HG03045 (cell line): Measurements from ENCODE around the gene MYO9A.

Source experiments
- ATAC-seq: cut with Tn5 transposase; IDR thresholded peaks from one replicate; pipeline ENCODE4 v1.9.1; 2021; ENCODE audit warnings: mild to moderate bottlenecking, moderate library complexity; ENCODE audit not compliant: unreplicated experiment

Gene MYO9A

DNA sequence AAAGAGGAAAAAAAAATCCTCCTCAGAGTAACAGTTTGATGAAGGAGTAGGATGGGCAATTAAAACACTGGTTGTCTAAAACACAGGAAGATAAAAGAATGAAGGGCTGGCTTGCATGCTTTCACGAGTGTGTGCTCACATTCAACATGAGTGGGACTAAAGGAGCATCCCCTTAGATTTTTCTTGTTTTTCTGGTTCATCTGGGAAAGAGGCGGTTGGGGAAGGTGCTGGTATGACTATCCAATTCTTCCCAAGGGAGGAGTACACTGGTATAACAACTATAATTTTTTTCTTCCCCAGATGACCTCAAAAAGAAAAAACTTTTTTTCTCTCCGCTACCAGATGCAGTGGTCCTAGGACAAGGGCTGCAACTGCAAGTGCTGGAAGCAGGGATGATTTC is 143.7 kb downstream of the MYO9A start:
- no peak for ATAC-seq

DNA sequence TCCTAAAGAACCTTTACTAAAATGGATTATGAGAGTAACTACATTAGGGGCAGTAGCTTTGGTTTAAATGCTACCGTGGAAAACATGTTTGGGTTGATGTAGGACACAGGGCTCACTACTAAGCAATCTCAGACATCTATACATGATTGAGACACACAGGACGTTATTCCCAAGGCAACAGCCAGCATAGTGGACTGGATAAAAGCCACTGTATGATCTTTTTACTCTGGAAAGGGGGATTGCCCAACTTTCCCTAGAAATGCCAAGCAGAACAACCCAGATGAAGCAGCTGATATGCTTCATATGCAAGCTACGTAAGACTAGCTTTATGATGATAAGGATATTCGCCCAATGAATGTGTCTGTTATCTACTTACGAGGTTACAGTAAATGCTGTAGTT is 144.6 kb downstream of the MYO9A start:
- no peak for ATAC-seq

DNA sequence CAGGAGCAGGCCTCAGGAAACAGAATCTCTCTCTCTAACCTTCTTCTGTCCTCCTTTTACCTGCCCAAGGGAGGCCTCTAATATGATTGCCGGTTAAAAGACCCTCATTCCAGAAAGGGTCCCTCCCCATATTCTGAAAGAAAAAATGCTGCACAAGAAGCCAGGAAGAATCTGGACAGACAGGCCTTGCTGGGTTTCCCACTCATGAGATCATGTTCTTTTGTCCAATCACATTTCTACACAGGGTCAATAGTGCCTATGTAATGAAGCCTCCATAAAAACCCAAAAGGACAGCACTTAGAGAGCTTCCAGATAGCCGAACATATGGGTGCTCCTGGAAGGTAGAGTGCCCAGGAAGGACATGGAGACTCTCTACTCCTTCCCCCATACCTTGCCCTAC is 146.0 kb downstream of the MYO9A start:
- ATAC-seq = no peak

DNA sequence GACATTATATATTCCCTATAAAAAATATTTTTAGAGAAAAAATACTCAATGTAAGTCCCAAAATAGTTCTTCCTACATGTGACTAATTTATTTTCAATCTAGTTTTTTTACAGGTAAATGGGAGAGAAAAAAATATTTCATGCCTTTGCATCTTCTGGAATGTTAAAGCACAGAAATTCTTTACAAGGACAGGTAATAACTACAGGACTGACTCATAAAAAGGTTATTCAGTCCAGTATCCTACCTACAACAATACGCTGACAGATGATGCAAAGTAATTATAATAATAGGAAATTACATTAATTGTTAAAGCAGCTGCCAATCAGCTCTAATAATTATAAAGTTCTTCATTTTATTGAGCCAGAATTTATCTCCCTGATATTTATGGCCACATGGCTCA is 147.5 kb downstream of the MYO9A start:
- no peak for ATAC-seq

- no peak for ATAC-seq
Observed at GRCh38 chr15:71962537-71962936, 155.4 kb downstream of the MYO9A start.

DNA sequence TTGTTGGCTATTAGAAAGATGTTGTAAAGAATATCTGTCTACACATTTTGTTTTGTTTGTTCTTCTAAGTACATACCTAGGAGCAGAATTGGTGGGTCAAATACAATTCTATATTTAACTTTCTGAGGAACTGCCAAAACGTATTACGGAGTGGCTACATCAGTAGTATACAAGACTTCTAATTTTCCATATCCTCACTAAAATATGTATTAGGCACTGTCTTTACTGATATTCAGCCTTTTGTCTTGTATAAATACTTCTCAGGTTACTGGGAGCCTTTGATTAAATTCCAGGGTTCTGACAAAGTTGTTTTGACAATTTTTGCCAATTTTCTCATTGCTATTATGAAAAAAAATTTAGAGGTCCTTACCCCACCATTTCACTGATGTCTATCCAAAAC is 160.9 kb downstream of the MYO9A start:
- no peak for ATAC-seq

DNA sequence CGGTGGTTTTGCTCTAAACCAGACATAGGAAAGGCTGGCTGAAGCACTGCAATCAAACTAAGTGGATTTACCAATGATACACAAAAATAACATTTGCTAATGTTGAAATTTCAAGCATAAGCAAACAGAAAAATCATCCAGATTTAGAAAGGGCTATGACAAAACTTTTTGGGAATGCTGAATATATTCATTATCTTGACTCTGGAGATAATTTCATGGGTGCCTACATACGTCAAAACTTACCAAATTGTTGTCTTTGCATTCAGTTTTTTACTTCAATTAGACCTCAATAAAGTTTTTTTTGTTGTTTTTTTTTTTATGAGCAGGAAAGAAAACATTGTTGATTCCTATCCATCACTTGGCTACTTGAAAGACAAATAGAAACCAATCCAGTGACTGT is 166.8 kb downstream of the MYO9A start:
- ATAC-seq = no peak

- no peak for ATAC-seq
Observed at GRCh38 chr15:71945012-71945411, 172.9 kb downstream of the MYO9A start.

DNA sequence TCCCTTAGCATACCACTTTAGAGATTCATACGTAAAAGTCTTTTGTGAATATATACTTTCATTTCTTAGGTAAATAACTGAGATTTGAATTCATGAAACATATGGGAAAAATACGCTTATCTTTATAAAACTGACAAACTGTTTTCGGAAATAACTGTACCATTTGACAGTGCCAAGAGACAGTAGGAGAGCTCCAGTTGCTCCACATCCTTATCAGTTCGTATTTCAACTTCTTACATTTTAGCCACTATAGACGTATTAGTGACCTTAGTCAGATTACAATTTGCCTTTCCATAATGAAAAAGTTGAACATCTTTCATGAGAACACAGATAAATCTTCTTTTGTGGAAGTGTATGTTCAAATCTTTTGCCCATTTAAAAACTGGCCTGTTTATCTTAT is 174.1 kb downstream of the MYO9A start:
- ATAC-seq = no peak

DNA sequence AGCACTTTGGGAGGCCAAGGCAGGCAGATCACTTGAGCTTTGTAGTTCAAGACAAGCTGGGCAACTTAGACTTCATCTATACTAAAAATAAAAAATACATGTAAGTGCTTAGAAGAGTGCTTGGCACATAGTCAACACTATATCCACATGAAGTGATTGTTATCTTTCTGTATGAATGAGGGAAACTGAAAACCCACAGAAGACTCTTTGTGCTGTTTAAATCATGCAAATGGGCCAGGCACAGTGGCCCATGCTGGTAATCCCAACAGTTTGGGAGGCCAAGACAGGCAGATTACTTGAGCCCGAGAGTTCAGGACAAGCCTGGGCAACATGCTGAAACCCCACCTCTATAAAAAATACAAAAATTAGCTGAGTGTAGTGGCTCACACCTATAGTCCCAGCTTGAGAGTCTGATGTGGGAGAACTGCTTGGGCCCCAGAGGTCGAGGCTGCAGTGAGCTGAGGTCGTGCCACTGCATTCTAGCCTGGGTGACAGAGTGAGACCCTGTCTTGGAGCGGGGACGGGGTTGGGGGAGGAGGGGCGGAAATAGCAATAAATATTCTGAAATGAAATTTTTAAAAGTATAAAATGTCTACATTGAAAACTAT is 177.9 kb downstream of the MYO9A start:
- ATAC-seq = no peak

GRCh38 chr15:71937650-71938311 is 180.2 kb downstream of the MYO9A start:
- ATAC-seq = no peak

GRCh38 chr15:71934446-71934845 is 183.5 kb downstream of the MYO9A start:
- no peak for ATAC-seq

DNA sequence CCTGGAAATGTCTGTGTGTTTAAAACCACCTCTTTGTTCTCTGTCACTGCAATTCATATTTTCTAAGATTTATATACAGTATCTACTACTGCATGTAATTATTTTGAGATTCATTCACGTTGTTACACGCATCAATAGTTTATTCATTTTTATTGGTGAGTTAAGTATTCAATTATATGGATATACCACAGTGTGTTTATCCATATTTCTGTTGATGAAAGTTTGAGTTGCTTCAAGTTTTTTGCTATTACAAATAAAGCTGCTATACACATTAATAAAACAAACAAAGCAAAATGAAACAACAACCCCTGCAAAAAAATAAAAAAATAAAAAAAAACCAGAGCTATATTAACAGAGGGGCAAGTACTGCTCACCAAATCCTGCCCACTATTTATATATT is 185.3 kb downstream of the MYO9A start:
- ATAC-seq = no peak

DNA sequence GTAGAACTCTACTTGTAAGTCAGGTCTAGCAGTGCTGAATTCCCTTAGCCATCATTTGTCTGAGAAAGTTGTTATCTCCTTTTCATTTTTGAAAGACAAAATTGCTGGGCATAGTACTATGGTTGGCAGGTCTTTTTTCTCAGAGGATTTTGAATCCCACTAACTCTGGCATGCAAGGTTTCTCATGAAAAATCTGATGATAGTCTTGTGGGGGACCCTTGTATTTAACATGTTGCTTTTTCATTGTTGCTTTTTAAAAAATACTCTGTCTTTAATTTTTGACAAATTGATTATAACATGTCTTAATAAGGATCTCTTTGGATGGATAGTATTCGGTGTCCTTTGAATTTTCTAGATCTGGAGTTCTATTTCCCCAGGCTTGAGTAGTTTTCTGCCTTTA is 186.7 kb downstream of the MYO9A start:
- ATAC-seq = no peak

GRCh38 chr15:71925145-71925544 is 192.8 kb downstream of the MYO9A start:
- no peak for ATAC-seq

- ATAC-seq = no peak
Observed at GRCh38 chr15:71921191-71921590, 196.8 kb downstream of the MYO9A start.

DNA sequence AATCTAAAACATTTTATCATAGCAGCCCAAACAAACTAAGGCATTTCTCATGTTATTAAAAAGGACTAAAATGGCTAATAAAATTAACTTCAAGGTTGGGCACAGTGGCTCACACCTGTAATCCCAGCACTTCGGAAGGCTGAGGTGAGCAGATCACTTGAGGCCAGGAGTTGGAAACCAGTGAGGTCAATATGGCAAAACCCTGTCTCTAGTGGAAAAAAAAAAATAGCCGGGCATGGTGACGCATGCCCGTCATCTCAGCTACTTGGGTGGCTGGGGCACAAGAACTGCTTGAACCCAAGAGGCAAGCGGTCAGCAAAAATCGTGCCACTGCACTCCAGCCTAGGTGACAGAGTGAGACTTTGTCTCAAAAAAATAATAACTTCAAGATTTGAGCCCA is 197.4 kb downstream of the MYO9A start:
- no peak for ATAC-seq

DNA sequence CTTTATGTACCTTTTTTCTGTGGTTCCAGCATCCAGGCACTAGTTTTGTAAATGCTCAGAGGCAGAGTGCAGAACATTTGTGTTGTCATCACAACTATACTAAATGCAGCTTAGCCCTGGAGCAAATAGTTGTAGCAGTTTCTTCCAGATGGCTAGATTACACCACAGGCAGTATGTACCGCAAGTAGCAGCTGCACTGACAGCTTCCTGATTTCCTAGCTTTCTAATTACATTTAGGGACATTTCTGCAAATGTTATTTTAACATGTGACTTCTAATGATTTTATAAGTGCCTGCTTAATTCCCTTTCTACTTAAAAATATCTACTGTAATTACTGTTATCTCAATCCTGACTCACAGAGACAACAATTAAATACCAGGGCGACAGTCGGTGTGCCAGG is 201.1 kb downstream of the MYO9A start:
- ATAC-seq = no peak

DNA sequence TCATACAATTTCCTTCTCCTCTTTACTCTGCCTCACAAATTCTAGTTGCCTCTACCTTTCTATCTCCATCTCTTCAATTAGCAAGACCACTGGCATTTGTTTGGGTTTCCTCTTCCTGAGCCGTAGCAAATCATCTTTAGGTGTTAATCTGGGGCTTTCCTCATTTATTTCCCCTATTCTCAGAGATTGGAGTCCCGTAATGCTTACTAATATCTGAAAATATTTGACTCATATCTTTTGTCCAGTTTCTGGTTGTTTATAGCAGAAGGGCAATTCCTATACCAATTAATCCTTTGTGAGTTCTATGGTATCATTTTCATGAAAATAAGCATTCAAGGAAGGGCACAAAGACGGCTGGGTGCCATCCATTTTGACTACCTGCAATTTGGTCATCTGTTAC is 203.9 kb downstream of the MYO9A start:
- ATAC-seq = no peak

- ATAC-seq = no peak
Observed at GRCh38 chr15:71899674-71900073, 218.3 kb downstream of the MYO9A start.

- ATAC-seq = no peak
Observed at GRCh38 chr15:71893691-71894090, 224.3 kb downstream of the MYO9A start.

- ATAC-seq = no peak
Observed at GRCh38 chr15:71892335-71892734, 225.6 kb downstream of the MYO9A start.

DNA sequence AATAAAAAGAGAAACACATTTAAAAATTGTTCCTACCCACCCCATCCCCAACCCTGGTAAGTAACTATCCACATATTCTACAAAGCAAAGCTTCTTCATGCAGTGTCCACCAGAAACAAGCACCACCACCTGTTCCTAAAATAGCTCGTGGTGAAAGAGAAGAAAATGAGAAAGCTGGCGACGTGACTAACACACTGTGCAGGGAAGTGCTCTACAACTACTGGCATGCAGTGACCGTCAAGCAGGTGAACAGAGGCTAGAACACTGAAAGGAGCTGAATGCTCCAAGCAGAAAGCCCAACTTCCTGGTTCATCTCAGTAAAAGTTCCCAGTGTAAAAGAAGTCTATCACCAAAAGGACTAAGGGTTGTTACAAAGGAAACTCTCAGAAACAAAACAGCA is 226.9 kb downstream of the MYO9A start:
- no peak for ATAC-seq
